Endothelial cell of umbilical vein (primary cell): ENCODE results near the gene MGAT1. TPM values are rescaled to one million over a fixed set of nuclear protein-coding genes. Genes with fewer than 3 reads are reported as not detected.

Source experiments
- BruUV-seq: library from RNA; stranded (reverse); fragments of 400-500 nt; replicated peaks from 2 replicates; lab custom pipeline; 2021; lab: Mats Ljungman, UMichigan
- CTCF ChIA-PET: fragments of 300-600, 350-600 bp; sonication (Branson Sonifier 250); formaldehyde crosslinking; loops from one replicate; lab custom pipeline; 2021; ENCODE audit warnings: antibody characterized with exemption, inconsistent platforms; lab: Charles Lee
- POLR2A ChIA-PET: fragments of 300-600, 350-600 bp; sonication (Branson Sonifier 250); formaldehyde crosslinking; loops from one replicate; lab custom pipeline; 2021; ENCODE audit warnings: antibody characterized with exemption, inconsistent platforms; lab: Charles Lee
- DNase-seq: peaks from one replicate; pipeline ENCODE4 v3.0.0-alpha.2; 2011; ENCODE audit warnings: low read depth, low spot score
- FAIRE-seq: peaks from 2 replicates; lab custom pipeline; 2011; peaks lifted over from hg19 to GRCh38; lab: Jason Lieb, UNC
- H2AFZ ChIP-seq: 2 replicates; pipeline ENCODE4 v1.6.0; 2012; ENCODE audit warnings: low read depth, low read length, control low read depth, inconsistent platforms
- H3K27ac ChIP-seq: 2 replicates; pipeline ENCODE4 v1.5.1; 2011; ENCODE audit warnings: low read depth, mild to moderate bottlenecking, control low read depth, low read length, moderate library complexity; ENCODE audit not compliant: insufficient read depth
- H3K27me3 ChIP-seq, 2 experiments: 2 replicates each; pipeline versions ENCODE4 v1.6.0 to v1.6.1; 2011; ENCODE audit warnings: low read length in 2 of 2, mixed read lengths in 1 of 2; ENCODE audit not compliant: control insufficient read depth in 2 of 2, insufficient read depth in 2 of 2
- H3K36me3 ChIP-seq, 2 experiments: 2 replicates in 1 of 2; 3 replicates in 1 of 2; pipeline ENCODE4 v1.5.1; 2011; ENCODE audit warnings: low read length in 2 of 2, mild to moderate bottlenecking in 1 of 2, moderate library complexity in 1 of 2; ENCODE audit not compliant: control insufficient read depth in 2 of 2, insufficient read depth in 2 of 2; ENCODE audit errors: extremely low read depth in 1 of 2
- H3K4me1 ChIP-seq: 3 replicates; pipeline ENCODE4 v1.5.1; 2011; ENCODE audit warnings: mild to moderate bottlenecking, low read length; ENCODE audit not compliant: control insufficient read depth, insufficient read depth; ENCODE audit errors: extremely low read depth
- H3K4me2 ChIP-seq: 2 replicates; pipeline ENCODE4 v1.6.1; 2011; ENCODE audit warnings: low read length, control low read depth, mixed read lengths; ENCODE audit not compliant: insufficient read depth
- H3K4me3 ChIP-seq, 3 experiments: fragments of 200-600 bp in 1 of 3; sonication (generic), shearing (Covaris generic) in 1 of 3; replicated peaks in 1 of 3; 2 replicates each; pipeline ENCODE4 v1.5.1; 2011 to 2016; ENCODE audit warnings: control low read depth in 3 of 3, low read length in 3 of 3, mild to moderate bottlenecking in 2 of 3, inconsistent platforms in 1 of 3, low read depth in 1 of 3, moderate library complexity in 1 of 3; ENCODE audit not compliant: insufficient read depth in 1 of 3
- H3K79me2 ChIP-seq: 2 replicates; pipeline ENCODE4 v1.6.0; 2012; ENCODE audit warnings: low read length, inconsistent platforms; ENCODE audit not compliant: control insufficient read depth, insufficient read depth
- H3K9ac ChIP-seq: replicated peaks from 2 replicates; pipeline ENCODE3; 2011; ENCODE audit warnings: low read length, control low read depth; ENCODE audit not compliant: insufficient read depth; ENCODE audit errors: extremely low read depth
- H3K9me1 ChIP-seq: replicated peaks from 3 replicates; pipeline ENCODE4 v1.6.0; 2011; ENCODE audit warnings: mild to moderate bottlenecking, low read length; ENCODE audit not compliant: control insufficient read depth, insufficient read depth; ENCODE audit errors: extremely low read depth
- H3K9me3 ChIP-seq: replicated peaks from 2 replicates; pipeline ENCODE4 v1.5.1; 2012; ENCODE audit warnings: low read length, inconsistent platforms; ENCODE audit not compliant: control insufficient read depth, insufficient read depth
- H4K20me1 ChIP-seq: replicated peaks from 2 replicates; pipeline ENCODE3; 2011; ENCODE audit warnings: mild to moderate bottlenecking, low read length; ENCODE audit not compliant: control insufficient read depth, insufficient read depth; ENCODE audit errors: extremely low read depth
- EZH2 ChIP-seq: IDR thresholded peaks from 2 replicates; pipeline ENCODE4 v1.6.1; 2012; ENCODE audit warnings: borderline replicate concordance, low read depth, mild to moderate bottlenecking, moderate library complexity, low read length, inconsistent platforms; ENCODE audit not compliant: severe bottlenecking
- FOS ChIP-seq: IDR thresholded peaks from 2 replicates; pipeline ENCODE4 v1.6.1; 2011; ENCODE audit warnings: mild to moderate bottlenecking, low read length, moderate library complexity, borderline replicate concordance; ENCODE audit not compliant: insufficient read depth
- GATA2 ChIP-seq: IDR thresholded peaks from 2 replicates; pipeline ENCODE4 v1.7.0; 2011; ENCODE audit warnings: low read depth, mild to moderate bottlenecking, moderate library complexity, mixed read lengths, low read length; ENCODE audit not compliant: insufficient read length, insufficient read depth
- JUN ChIP-seq: IDR thresholded peaks from 2 replicates; pipeline ENCODE4 v1.6.1; 2011; ENCODE audit warnings: borderline replicate concordance, low read depth; ENCODE audit not compliant: insufficient read length, insufficient read depth
- MYC ChIP-seq: IDR thresholded peaks from one replicate; pipeline ENCODE4 v1.6.1; 2011; ENCODE audit warnings: mild to moderate bottlenecking, low read depth, low read length
- POLR2A ChIP-seq: IDR thresholded peaks from 2 replicates; pipeline ENCODE4 v1.6.1; 2012; ENCODE audit warnings: low read depth, mild to moderate bottlenecking, control low read depth, low read length
- POLR2AphosphoS5 ChIP-seq: IDR thresholded peaks from 2 replicates; pipeline ENCODE4 v1.6.1; 2012; ENCODE audit warnings: low read depth, mild to moderate bottlenecking, control low read depth, low read length, moderate library complexity; ENCODE audit not compliant: insufficient read depth
- dilution Hi-C: fragments of 300-500 bp; cut with MboI; formaldehyde crosslinking; loops from one replicate; pipeline ENCODE4 v1.15.0; 2019; ENCODE audit warnings: low sequenced_read_pairs; ENCODE audit not compliant: extremely low pct_ligation_motif_present
- intact Hi-C: fragments of 100-400 bp; cut with micrococcal nuclease; formaldehyde crosslinking; loops from one replicate; pipeline ENCODE4 v1.10.0; 2022
- polyA plus RNA-seq, 4 experiments: library from polyadenylated mRNA; depleted of rRNA in 3 of 4; stranded (reverse) in 3 of 4; unstranded in 1 of 4; fragments of >200 nt; gene quantifications; 2 replicates each; pipeline versions ENCODE4 v1.2.1 to v1.2.3, GENCODE V29; 2011 to 2012; ENCODE audit warnings: missing spikeins in 1 of 4
- total RNA-seq: library from RNA; stranded (reverse); gene quantifications from 2 replicates; pipeline ENCODE4 v1.2.3, GENCODE V29; 2021
- TF ChIP-seq, protein P1 (sequence below), 2 donors: IDR thresholded peaks; 1 replicate in 1 of 2; 2 replicates in 1 of 2; pipeline ENCODE4 v1.5.1; 2011; ENCODE audit warnings: low read length in 2 of 2, mild to moderate bottlenecking in 2 of 2, moderate library complexity in 2 of 2, control low read depth in 1 of 2, inconsistent platforms in 1 of 2, low read depth in 1 of 2; ENCODE audit not compliant: insufficient read depth in 1 of 2; ENCODE audit errors: extremely low read depth in 1 of 2
- TF ChIP-seq, protein P2 (sequence below): IDR thresholded peaks from 2 replicates; pipeline ENCODE4 v1.6.1; 2011; ENCODE audit not compliant: insufficient read depth, insufficient read length

Gene MGAT1
- total and polyA plus RNA-seq, 2 donors (not counting 3 experiments of a cell fraction or from before 2014, with no cell fraction given), result 123 to 126 TPM

DNA sequence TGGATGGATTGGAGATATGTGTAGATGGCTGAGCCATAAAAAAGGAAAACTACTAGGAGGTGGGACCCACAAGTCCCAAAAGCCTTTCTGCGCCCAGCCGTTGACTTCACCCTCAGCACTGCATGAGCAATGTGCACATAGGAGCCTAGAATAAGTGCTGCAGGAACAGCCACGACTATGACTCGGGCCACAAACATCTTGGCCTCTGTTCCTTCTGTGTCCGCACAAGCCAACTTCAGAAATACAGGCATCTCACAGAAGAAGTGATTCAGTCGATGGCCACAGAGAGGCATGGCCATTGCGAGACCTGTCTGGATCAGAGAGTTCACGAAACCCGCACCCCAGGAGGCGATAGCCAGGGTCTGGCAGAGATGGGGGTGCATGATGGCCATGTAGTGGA lies 63.3 kb downstream of the MGAT1 start:
- Histone ChIP-seq H3K4me3 (no peak overlapping the region), H3K4me2 (no peak overlapping the region), H3K79me2 (no peaks in the 10 kb centered on the region), H3K4me1 (no peaks in the 10 kb centered on the region), H4K20me1 (no peaks in the 10 kb centered on the region), H3K27ac (no peak overlapping the region), H3K9me1 (no peaks in the 10 kb centered on the region), H3K9ac (no peak overlapping the region), H3K27me3 (no peaks in the 10 kb centered on the region), H3K36me3 (no peaks in the 10 kb centered on the region), H3K9me3 (no peaks in the 10 kb centered on the region), H2AFZ (no peak overlapping the region)
- dilution Hi-C loops (no loop called here), intact Hi-C loops (no loop called here)
- no TSS peak for BruUV-seq
- TF ChIP-seq FOS (no peak), EZH2 (no peak), POLR2AphosphoS5 (no peak), JUN (no peak), GATA2 (no peak), POLR2A (no peak), MYC (no peak)
- TF ChIP-seq, protein P1, sequence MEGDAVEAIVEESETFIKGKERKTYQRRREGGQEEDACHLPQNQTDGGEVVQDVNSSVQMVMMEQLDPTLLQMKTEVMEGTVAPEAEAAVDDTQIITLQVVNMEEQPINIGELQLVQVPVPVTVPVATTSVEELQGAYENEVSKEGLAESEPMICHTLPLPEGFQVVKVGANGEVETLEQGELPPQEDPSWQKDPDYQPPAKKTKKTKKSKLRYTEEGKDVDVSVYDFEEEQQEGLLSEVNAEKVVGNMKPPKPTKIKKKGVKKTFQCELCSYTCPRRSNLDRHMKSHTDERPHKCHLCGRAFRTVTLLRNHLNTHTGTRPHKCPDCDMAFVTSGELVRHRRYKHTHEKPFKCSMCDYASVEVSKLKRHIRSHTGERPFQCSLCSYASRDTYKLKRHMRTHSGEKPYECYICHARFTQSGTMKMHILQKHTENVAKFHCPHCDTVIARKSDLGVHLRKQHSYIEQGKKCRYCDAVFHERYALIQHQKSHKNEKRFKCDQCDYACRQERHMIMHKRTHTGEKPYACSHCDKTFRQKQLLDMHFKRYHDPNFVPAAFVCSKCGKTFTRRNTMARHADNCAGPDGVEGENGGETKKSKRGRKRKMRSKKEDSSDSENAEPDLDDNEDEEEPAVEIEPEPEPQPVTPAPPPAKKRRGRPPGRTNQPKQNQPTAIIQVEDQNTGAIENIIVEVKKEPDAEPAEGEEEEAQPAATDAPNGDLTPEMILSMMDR (IDR thresholded peaks at IDR 0.05; ENCODE audit: extremely low read depth in 1 of 2, insufficient read depth in 1 of 2, low read depth in 1 of 2, low read length in 2 of 2), result no peak
- TF ChIP-seq, protein P2, sequence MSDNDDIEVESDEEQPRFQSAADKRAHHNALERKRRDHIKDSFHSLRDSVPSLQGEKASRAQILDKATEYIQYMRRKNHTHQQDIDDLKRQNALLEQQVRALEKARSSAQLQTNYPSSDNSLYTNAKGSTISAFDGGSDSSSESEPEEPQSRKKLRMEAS, result no peak
- ChIA-PET CTCF (interaction anchor here (0.6 kb wide), 1 partner anchor 21 kb away, joined by 3 read pairs; no protein-coding TSS in a partner anchor), POLR2A (no interaction called here)
- FAIRE-seq, result no peak
- DNase-seq, result no peak
